H1 (cell line): ENCODE results near the gene NCBP2. TPM values are rescaled to one million over a fixed set of nuclear protein-coding genes. Genes with fewer than 3 reads are reported as not detected.

Source experiments
- CTCF ChIA-PET: fragments of 300-600 bp; sonication (Branson Sonifier 250); formaldehyde crosslinking; loops from one replicate; lab custom pipeline; 2021; ENCODE audit not compliant: partially characterized antibody; lab: Charles Lee
- POLR2A ChIA-PET: fragments of 300-600 bp; sonication (Branson Sonifier 250); formaldehyde crosslinking; loops from one replicate; lab custom pipeline; 2021; ENCODE audit warnings: inconsistent platforms; ENCODE audit not compliant: partially characterized antibody; lab: Charles Lee
- DNase-seq, 2 experiments: peaks; one replicate each; pipeline versions ENCODE4 v3.0.0 to v3.0.0-alpha.2; 2010 to 2022; ENCODE audit warnings: low spot score in 2 of 2, low read depth in 1 of 2, mixed read lengths in 1 of 2
- FAIRE-seq: peaks from 2 replicates; lab custom pipeline; 2011; peaks lifted over from hg19 to GRCh38; lab: Jason Lieb, UNC
- H2AFZ ChIP-seq: 2 replicates; pipeline ENCODE4 v1.8.1; 2012; ENCODE audit warnings: low read length, inconsistent platforms
- H2AK5ac ChIP-seq: 2 replicates; pipeline ENCODE4 v1.6.1; 2013; ENCODE audit warnings: low read depth, low read length
- H2BK120ac ChIP-seq: replicated peaks from 2 replicates; pipeline ENCODE3; 2013; ENCODE audit warnings: low read depth, low read length, inconsistent platforms
- H2BK12ac ChIP-seq: 2 replicates; pipeline ENCODE4 v1.6.1; 2013; ENCODE audit warnings: low read depth, low read length
- H2BK15ac ChIP-seq: 2 replicates; pipeline ENCODE4 v1.6.1; 2013; ENCODE audit warnings: low read length
- H2BK20ac ChIP-seq: 2 replicates; pipeline ENCODE4 v1.6.1; 2013; ENCODE audit warnings: low read length
- H2BK5ac ChIP-seq: 2 replicates; pipeline ENCODE4 v1.6.1; 2013; ENCODE audit warnings: low read depth, low read length
- H3K14ac ChIP-seq: 2 replicates; pipeline ENCODE4 v1.6.1; 2013; ENCODE audit warnings: inconsistent platforms; ENCODE audit not compliant: insufficient read length
- H3K18ac ChIP-seq: 2 replicates; pipeline ENCODE4 v1.6.1; 2013; ENCODE audit warnings: low read length; ENCODE audit errors: extremely low read depth
- H3K23ac ChIP-seq: 2 replicates; pipeline ENCODE4 v1.6.1; 2013; ENCODE audit warnings: inconsistent platforms; ENCODE audit not compliant: insufficient read length
- H3K23me2 ChIP-seq: 2 replicates; pipeline ENCODE4 v1.6.1; 2013; ENCODE audit warnings: low read depth, low read length
- H3K27ac ChIP-seq: 2 replicates; pipeline ENCODE4 v1.6.1; 2011; ENCODE audit warnings: low read depth, low read length, inconsistent platforms
- H3K27me3 ChIP-seq, 4 experiments: replicated peaks in 1 of 4; 1 replicate in 1 of 4; 2 replicates in 3 of 4; pipeline versions ENCODE4 v1.6.1 to v1.8.1; 2011 to 2013; ENCODE audit warnings: low read length in 3 of 4, mild to moderate bottlenecking in 3 of 4, inconsistent platforms in 2 of 4, mixed read lengths in 2 of 4, moderate library complexity in 1 of 4; ENCODE audit not compliant: control insufficient read depth in 3 of 4, insufficient read depth in 3 of 4; ENCODE audit errors: extremely low read depth in 1 of 4
- H3K36me3 ChIP-seq, 4 experiments: 2 replicates each; pipeline versions ENCODE4 v1.6.1 to v1.8.1; 2011 to 2013; ENCODE audit warnings: mild to moderate bottlenecking in 4 of 4, low read length in 3 of 4, moderate library complexity in 2 of 4, control low read depth in 1 of 4, inconsistent platforms in 1 of 4; ENCODE audit not compliant: insufficient read depth in 4 of 4, control insufficient read depth in 2 of 4
- H3K4ac ChIP-seq: replicated peaks from 2 replicates; pipeline ENCODE3; 2013; ENCODE audit warnings: low read length, low read depth, mixed read lengths, inconsistent platforms; ENCODE audit not compliant: insufficient read length
- H3K4me1 ChIP-seq, 4 experiments: replicated peaks in 1 of 4; 1 replicate in 1 of 4; 2 replicates in 3 of 4; pipeline versions ENCODE4 v1.6.1 to v1.8.1; 2011 to 2013; ENCODE audit warnings: low read length in 3 of 4, inconsistent platforms in 2 of 4, mixed read lengths in 1 of 4; ENCODE audit not compliant: insufficient read depth in 4 of 4, control insufficient read depth in 3 of 4
- H3K4me2 ChIP-seq, 2 experiments: 2 replicates each; pipeline versions ENCODE4 v1.6.1 to v1.8.1; 2011 to 2013; ENCODE audit warnings: low read depth in 2 of 2, low read length in 2 of 2, control low read depth in 1 of 2, inconsistent platforms in 1 of 2, mild to moderate bottlenecking in 1 of 2; ENCODE audit not compliant: insufficient read depth in 1 of 2
- H3K4me3 ChIP-seq, 4 experiments: fragments of 200-600, 300-600 bp in 1 of 4; sonication (generic), shearing (Covaris generic), sonication (Bioruptor Twin) in 1 of 4; 2 replicates each; pipeline versions ENCODE4 v1.5.1 to v1.8.1; 2011 to 2016; ENCODE audit warnings: low read length in 4 of 4, low read depth in 3 of 4, control low read depth in 2 of 4, inconsistent platforms in 2 of 4, mild to moderate bottlenecking in 2 of 4, mixed read lengths in 1 of 4, moderate library complexity in 1 of 4; ENCODE audit not compliant: insufficient read depth in 2 of 4; ENCODE audit errors: extremely low read depth in 1 of 4
- H3K56ac ChIP-seq: replicated peaks from 2 replicates; pipeline ENCODE3; 2013; ENCODE audit warnings: low read depth, mild to moderate bottlenecking, mixed read lengths, low read length, inconsistent platforms; ENCODE audit not compliant: insufficient read length
- H3K79me1 ChIP-seq: 2 replicates; pipeline ENCODE4 v1.6.1; 2013; ENCODE audit warnings: low read depth, low read length, control low read depth
- H3K79me2 ChIP-seq, 2 experiments: 2 replicates each; pipeline versions ENCODE4 v1.6.1 to v1.8.1; 2012 to 2013; ENCODE audit warnings: low read length in 2 of 2, mild to moderate bottlenecking in 2 of 2, inconsistent platforms in 1 of 2; ENCODE audit not compliant: insufficient read depth in 2 of 2, control insufficient read depth in 1 of 2
- H3K9ac ChIP-seq, 4 experiments: replicated peaks in 1 of 4; 1 replicate in 1 of 4; 2 replicates in 3 of 4; pipeline versions ENCODE4 v1.6.1 to v1.8.1; 2011 to 2013; ENCODE audit warnings: low read depth in 3 of 4, low read length in 3 of 4, control low read depth in 2 of 4, mild to moderate bottlenecking in 2 of 4, moderate library complexity in 2 of 4, inconsistent platforms in 1 of 4; ENCODE audit errors: extremely low read depth in 1 of 4
- H3K9me3 ChIP-seq, 2 experiments: 2 replicates each; pipeline versions ENCODE4 v1.6.1 to v1.8.1; 2012 to 2013; ENCODE audit warnings: mild to moderate bottlenecking in 2 of 2, moderate library complexity in 2 of 2, control low read depth in 1 of 2, inconsistent platforms in 1 of 2, low read depth in 1 of 2, low read length in 1 of 2, mixed read lengths in 1 of 2; ENCODE audit not compliant: insufficient read depth in 2 of 2
- H4K20me1 ChIP-seq, 2 experiments: replicated peaks in 1 of 2; 2 replicates each; pipeline versions ENCODE3 to v1.8.1; 2011 to 2013; ENCODE audit warnings: inconsistent platforms in 2 of 2, low read length in 2 of 2, mild to moderate bottlenecking in 1 of 2; ENCODE audit not compliant: insufficient read depth in 2 of 2, control insufficient read depth in 1 of 2
- H4K5ac ChIP-seq: 2 replicates; pipeline ENCODE4 v1.6.1; 2013; ENCODE audit warnings: low read length, low read depth, mixed read lengths, inconsistent platforms; ENCODE audit not compliant: insufficient read length
- H4K8ac ChIP-seq: 2 replicates; pipeline ENCODE4 v1.8.0; 2013; ENCODE audit warnings: mild to moderate bottlenecking, moderate library complexity, low read length, inconsistent platforms; ENCODE audit not compliant: insufficient read depth; ENCODE audit errors: extremely low read depth
- H4K91ac ChIP-seq: replicated peaks from 2 replicates; pipeline ENCODE3; 2013; ENCODE audit warnings: low read length, mixed read lengths, inconsistent platforms; ENCODE audit not compliant: insufficient read length
- MAFK ChIP-seq: IDR thresholded peaks from 2 replicates; pipeline ENCODE4 v1.6.1; 2012; ENCODE audit warnings: low read depth, mild to moderate bottlenecking, improper control_type of control experiment, low read length
- RBBP5 ChIP-seq: IDR thresholded peaks from 2 replicates; pipeline ENCODE4 v1.7.1; 2012; ENCODE audit warnings: low read depth, mild to moderate bottlenecking, inconsistent platforms, low read length, moderate library complexity, borderline replicate concordance
- SIN3A ChIP-seq, 2 experiments: IDR thresholded peaks in 1 of 2; conservative IDR thresholded peaks in 1 of 2; 2 replicates each; pipeline ENCODE4 v1.6.1; 2011 to 2012; ENCODE audit warnings: low read length in 2 of 2, improper control_type of control experiment in 1 of 2, low read depth in 1 of 2, mild to moderate bottlenecking in 1 of 2
- SRF ChIP-seq: IDR thresholded peaks from 2 replicates; pipeline ENCODE4 v1.6.1; 2011; ENCODE audit warnings: mild to moderate bottlenecking, low read depth, low read length, moderate library complexity
- WGBS, 2 experiments: shearing (Covaris generic) in 1 of 2; methylation state at CpG; one replicate each; pipeline versions ENCODE4 v1.1.6 to v1.1.7; 2013 to 2015; ENCODE audit warnings: low lambda C conversion rate in 2 of 2, mixed read lengths in 2 of 2, inconsistent platforms in 1 of 2, low coverage in 1 of 2, missing lambda C conversion rate in 1 of 2; ENCODE audit not compliant: insufficient replicate concordance in 2 of 2, insufficient coverage in 1 of 2, insufficient read length in 1 of 2; ENCODE audit errors: extremely low coverage in 1 of 2, missing lambda C conversion rate in 1 of 2; 5-methylcytosine and 5-hydroxymethylcytosine counted together
- polyA plus RNA-seq, 7 experiments: library from polyadenylated mRNA; depleted of rRNA in 3 of 7; stranded (reverse) in 5 of 7; unstranded in 2 of 7; fragments of >200 nt in 5 of 7; fragments of 200-250 nt in 2 of 7; gene quantifications; 1 replicate in 5 of 7; 2 replicates in 1 of 7; 4 replicates in 1 of 7; pipeline versions ENCODE4 v1.2.1 to v1.2.3, GENCODE V29; 2011 to 2013; ENCODE audit warnings: missing spikeins in 2 of 7, mixed read lengths in 2 of 7
- total RNA-seq: library from RNA; stranded (reverse); fragmentation: NEBNext Ultra II Directional; extraction: Animal tissue kit (Norgen Biotek cat#: 25700); gene quantifications from 2 replicates; pipeline ENCODE4 v1.2.1, GENCODE V29; 2021

The NCBP2 gene
- total and polyA plus RNA-seq, 2 of the 8 experiments (the other 6 are each of a cell fraction or from before 2014, with no cell fraction given): 34.1 to 100 TPM

GRCh38 chr3:196901768-196902167 is 40.6 kb downstream of the NCBP2 start:
- DNase-seq (no peak), FAIRE-seq (no peak)
- Histone ChIP-seq H3K4me2 (no peak overlapping the region), H3K79me2 (peaks cover 0 to 5% of the 10 kb centered on the region in 2 experiments; a peak in 1 of 4 replicates), H2BK120ac (no peak overlapping the region), H4K8ac (no peak overlapping the region), H3K4ac (no peak overlapping the region), H3K56ac (no peak overlapping the region), H3K36me3 (peaks cover 7 to 31% (median 23%) of the 10 kb centered on the region in 4 experiments; a peak in 7 of 8 replicates), H4K91ac (no peak overlapping the region), H3K27me3 (no peaks in the 10 kb centered on the region), H3K23ac (no peak overlapping the region), H3K4me1 (no peaks in the 10 kb centered on the region), H3K14ac (no peak overlapping the region), H4K20me1 (no peaks in the 10 kb centered on the region), H2BK5ac (no peak overlapping the region), H2BK15ac (no peak overlapping the region), H3K27ac (no peak overlapping the region), H3K18ac (no peak overlapping the region), H4K5ac (no peak overlapping the region), H2BK20ac (no peak overlapping the region), H2AK5ac (no peak overlapping the region), H3K9me3 (no peaks in the 10 kb centered on the region), H3K23me2 (no peaks in the 10 kb centered on the region), H3K79me1 (no peaks in the 10 kb centered on the region), H3K9ac (no peak overlapping the region), H2BK12ac (no peak overlapping the region), H3K4me3 (no peak overlapping the region), H2AFZ (no peak overlapping the region)
- 82% methylated on average over 1 of the region's 1 CpG; no CpG with 5 or more reads in 1 of the 2 experiments for WGBS, 2 experiments
- ChIA-PET POLR2A (no interaction called here), CTCF (interaction anchor here (1.3 to 1.4 kb wide), 2 partner anchors 64 to 78 kb away, joined by 3 to 4 read pairs; no protein-coding TSS in a partner anchor)
- no peak for TF ChIP-seq MAFK
- no peak for TF ChIP-seq SIN3A (conservative IDR thresholded peaks at IDR 0.05 in 1 of 2, IDR thresholded peaks at IDR 0.05 in 1 of 2; ENCODE audit: low read depth in 1 of 2, low read length in 2 of 2)
- TF ChIP-seq SRF: no peak
- TF ChIP-seq RBBP5: no peak
